DOHH2 (cell line): ENCODE data around the gene STARD4.

Source experiments
- H3F3A ChIP-seq: fragments of 200-600 bp; sonication (generic), shearing (Covaris generic); 2 replicates; pipeline ENCODE4 v1.6.0; 2016; ENCODE audit warnings: antibody characterized with exemption, mild to moderate bottlenecking; ENCODE audit not compliant: control insufficient read depth, insufficient read depth
- H3K27ac ChIP-seq: fragments of 200-600 bp; sonication (generic); 2 replicates; pipeline ENCODE4 v1.5.1; 2014; ENCODE audit warnings: low read depth, mild to moderate bottlenecking, low read length, moderate library complexity
- H3K27me3 ChIP-seq: fragments of 200-600 bp; sonication (generic); 2 replicates; pipeline ENCODE4 v1.6.1; 2014; ENCODE audit warnings: mild to moderate bottlenecking, low read length, mixed read lengths; ENCODE audit not compliant: control insufficient read depth
- H3K36me3 ChIP-seq: fragments of 200-600 bp; sonication (generic); 2 replicates; pipeline ENCODE4 v1.6.1; 2014; ENCODE audit warnings: mild to moderate bottlenecking, low read length, moderate library complexity, mixed read lengths; ENCODE audit not compliant: control insufficient read depth
- H3K4me1 ChIP-seq: fragments of 200-600 bp; sonication (generic); 2 replicates; pipeline ENCODE4 v1.6.1; 2014; ENCODE audit warnings: mild to moderate bottlenecking, low read length, mixed read lengths; ENCODE audit not compliant: control insufficient read depth
- H3K4me2 ChIP-seq: fragments of 200-600 bp; sonication (generic); 2 replicates; pipeline ENCODE4 v1.6.0; 2014; ENCODE audit warnings: mild to moderate bottlenecking, low read length, moderate library complexity
- H3K4me3 ChIP-seq: fragments of 200-600 bp; sonication (generic); 2 replicates; pipeline ENCODE4 v1.5.1; 2014; ENCODE audit warnings: mild to moderate bottlenecking, low read length, mixed read lengths
- H3K79me2 ChIP-seq: fragments of 200-600 bp; sonication (generic); 2 replicates; pipeline ENCODE4 v1.6.1; 2014; ENCODE audit warnings: mild to moderate bottlenecking, low read length, mixed read lengths; ENCODE audit not compliant: control insufficient read depth
- H3K9me2 ChIP-seq: fragments of 200-600 bp; sonication (generic); replicated peaks from 2 replicates; pipeline ENCODE4 v1.6.1; 2014; ENCODE audit warnings: mild to moderate bottlenecking, low read length, mixed read lengths; ENCODE audit not compliant: control insufficient read depth
- H3K9me3 ChIP-seq: fragments of 200-600 bp; sonication (generic); 2 replicates; pipeline ENCODE4 v1.6.1; 2014; ENCODE audit warnings: antibody characterized with exemption, low read length, mixed read lengths; ENCODE audit not compliant: control insufficient read depth, insufficient read depth
- H4K20me1 ChIP-seq: fragments of 200-600 bp; sonication (generic); 2 replicates; pipeline ENCODE4 v1.6.0; 2014; ENCODE audit warnings: low read depth, mild to moderate bottlenecking, antibody characterized with exemption, low read length, moderate library complexity; ENCODE audit not compliant: control insufficient read depth, insufficient read depth
- CTCF ChIP-seq: fragments of 200-600 bp; sonication (generic); IDR thresholded peaks from one replicate; pipeline ENCODE4 v1.5.1; 2014; ENCODE audit warnings: antibody characterized with exemption, mild to moderate bottlenecking, low read depth, low read length; ENCODE audit not compliant: poor library complexity, severe bottlenecking
- EZH2phosphoT487 ChIP-seq: fragments of 200-600 bp; sonication (generic); IDR thresholded peaks from 2 replicates; pipeline ENCODE4 v1.6.1; 2017; ENCODE audit warnings: borderline replicate concordance, mild to moderate bottlenecking, antibody characterized with exemption, low read length, moderate library complexity, mixed read lengths

The STARD4 gene

GRCh38 chr5:111557111-111557510, 44.8 kb upstream of the STARD4 start:
- no peaks in the 10 kb centered on the region for H3K9me3 ChIP-seq
- no peak overlapping the region for H3K4me3 ChIP-seq
- no peaks in the 10 kb centered on the region for H3F3A ChIP-seq
- no peak for TF ChIP-seq EZH2phosphoT487
- TF ChIP-seq CTCF, result no peak
- H3K27me3 ChIP-seq, result no peaks in the 10 kb centered on the region
- H3K27ac ChIP-seq, result no peak overlapping the region
- H4K20me1 ChIP-seq, result no peaks in the 10 kb centered on the region
- H3K4me1 ChIP-seq, result no peaks in the 10 kb centered on the region
- no peak overlapping the region for H3K4me2 ChIP-seq
- no peaks in the 10 kb centered on the region for H3K9me2 ChIP-seq
- H3K79me2 ChIP-seq, result no peaks in the 10 kb centered on the region
- no peaks in the 10 kb centered on the region for H3K36me3 ChIP-seq

- Histone ChIP-seq H3K4me3 (no peak overlapping the region), H3K4me1 (no peaks in the 10 kb centered on the region), H3K79me2 (no peaks in the 10 kb centered on the region), H3F3A (no peaks in the 10 kb centered on the region), H3K9me3 (no peaks in the 10 kb centered on the region), H3K9me2 (no peaks in the 10 kb centered on the region), H3K4me2 (no peak overlapping the region), H3K36me3 (no peaks in the 10 kb centered on the region), H3K27ac (no peak overlapping the region), H3K27me3 (no peaks in the 10 kb centered on the region), H4K20me1 (no peaks in the 10 kb centered on the region)
- no peak for TF ChIP-seq EZH2phosphoT487
- TF ChIP-seq CTCF, result no peak
Measured at GRCh38 chr5:111556501-111556900, 44.2 kb upstream of the STARD4 start.

GRCh38 chr5:111555760-111556159, 43.4 kb upstream of the STARD4 start:
- Histone ChIP-seq H3K36me3 (no peaks in the 10 kb centered on the region), H3K27me3 (no peaks in the 10 kb centered on the region), H3K79me2 (no peaks in the 10 kb centered on the region), H3F3A (no peaks in the 10 kb centered on the region), H3K4me2 (no peak overlapping the region), H4K20me1 (no peaks in the 10 kb centered on the region), H3K27ac (no peak overlapping the region), H3K9me2 (no peaks in the 10 kb centered on the region), H3K4me3 (no peak overlapping the region), H3K4me1 (peaks cover 5% of the 10 kb centered on the region; the same call in 1 of the 2 replicates), H3K9me3 (no peaks in the 10 kb centered on the region)
- TF ChIP-seq EZH2phosphoT487 (no peak), CTCF (no peak)

GRCh38 chr5:111553868-111554267, 41.5 kb upstream of the STARD4 start:
- Histone ChIP-seq H3K4me2 (no peak overlapping the region), H3K9me2 (no peaks in the 10 kb centered on the region), H4K20me1 (no peaks in the 10 kb centered on the region), H3K4me3 (no peak overlapping the region), H3K4me1 (peaks cover 8% of the 10 kb centered on the region; the same call in 1 of the 2 replicates), H3K79me2 (no peaks in the 10 kb centered on the region), H3F3A (no peaks in the 10 kb centered on the region), H3K27ac (no peak overlapping the region), H3K36me3 (no peaks in the 10 kb centered on the region), H3K27me3 (no peaks in the 10 kb centered on the region), H3K9me3 (no peaks in the 10 kb centered on the region)
- TF ChIP-seq EZH2phosphoT487 (no peak), CTCF (no peak)
